Stimulated activated naive CD8-positive, alpha-beta T cell treated with anti-CD3 and anti-CD28 coated beads, Interleukin-15, amount 100 ng/mL, for 72 hours (primary cell): Measurements from ENCODE around the gene CEP112.
A peak's percentile ranks its signal among the peaks of the same experiment; 100 is the strongest.

ENCODE experiments used
- ATAC-seq: fragments of 150-1000 bp; cut with Tn5 transposase; 2 replicates; pipeline ENCODE4 v1.10.0; 2021; ENCODE audit warnings: mild to moderate bottlenecking, moderate library complexity
- DNase-seq, 2 donors: peaks; one replicate each; pipeline ENCODE4 v3.0.0; 2021 to 2022
- H3K27ac Mint-ChIP-seq, 2 donors: one replicate each; pipeline ENCODE4 v1.8.0; 2022; ENCODE audit warnings: mild to moderate bottlenecking in 2 of 2, mixed read lengths in 2 of 2, moderate library complexity in 2 of 2
- H3K27me3 Mint-ChIP-seq: one replicate; pipeline ENCODE4 v1.8.0; 2022; ENCODE audit warnings: mixed read lengths
- H3K4me1 Mint-ChIP-seq: one replicate; pipeline ENCODE4 v1.8.0; 2022; ENCODE audit warnings: mild to moderate bottlenecking, mixed read lengths
- H3K4me3 Mint-ChIP-seq, 2 donors: one replicate each; pipeline ENCODE4 v1.8.0; 2022; ENCODE audit warnings: mild to moderate bottlenecking in 2 of 2, mixed read lengths in 2 of 2, moderate library complexity in 1 of 2
- H3K9me3 Mint-ChIP-seq, 2 donors: one replicate each; pipeline ENCODE4 v1.8.0; 2022; ENCODE audit warnings: mixed read lengths in 2 of 2

CEP112 gene

GRCh38 chr17:65627891-65628643 is 563.9 kb downstream of the CEP112 start:
- Mint-ChIP-seq H3K4me1 (no peaks in the 10 kb centered on the region), H3K4me3 (no peak overlapping the region), H3K27ac (no peak overlapping the region), H3K27me3 (no peaks in the 10 kb centered on the region), H3K9me3 (no peaks in the 10 kb centered on the region)
- DNase-seq (no peak), ATAC-seq (no peak)

- Mint-ChIP-seq H3K4me1 (no peaks in the 10 kb centered on the region), H3K27me3 (no peaks in the 10 kb centered on the region), H3K4me3 (no peak overlapping the region), H3K27ac (no peak overlapping the region), H3K9me3 (no peaks in the 10 kb centered on the region)
- DNase-seq (no peak), ATAC-seq (no peak)
These were observed 564.8 kb downstream of the CEP112 start for GRCh38 chr17:65627108-65627507.

GRCh38 chr17:65626451-65626850 is 565.5 kb downstream of the CEP112 start:
- H3K27me3 Mint-ChIP-seq: no peaks in the 10 kb centered on the region
- H3K9me3 Mint-ChIP-seq: no peaks in the 10 kb centered on the region
- no peak for ATAC-seq
- H3K4me1 Mint-ChIP-seq: no peaks in the 10 kb centered on the region
- DNase-seq: no peak
- H3K4me3 Mint-ChIP-seq: no peak overlapping the region
- no peak overlapping the region for H3K27ac Mint-ChIP-seq

GRCh38 chr17:65618516-65618915 is 573.4 kb downstream of the CEP112 start:
- ATAC-seq (no peak), DNase-seq (no peak)
- Mint-ChIP-seq H3K27me3 (no peaks in the 10 kb centered on the region), H3K4me1 (no peaks in the 10 kb centered on the region), H3K9me3 (no peaks in the 10 kb centered on the region), H3K4me3 (no peak overlapping the region), H3K27ac (peak overlapping the region in 1 of 2 donors; percentile 77)

GRCh38 chr17:65617496-65617895 is 574.4 kb downstream of the CEP112 start:
- H3K9me3 Mint-ChIP-seq: no peaks in the 10 kb centered on the region
- no peaks in the 10 kb centered on the region for H3K27me3 Mint-ChIP-seq
- no peak for DNase-seq
- no peak overlapping the region for H3K27ac Mint-ChIP-seq
- no peaks in the 10 kb centered on the region for H3K4me1 Mint-ChIP-seq
- no peak overlapping the region for H3K4me3 Mint-ChIP-seq
- ATAC-seq: no peak

GRCh38 chr17:65609749-65610148 is 582.2 kb downstream of the CEP112 start:
- ATAC-seq (no peak), DNase-seq (no peak)
- Mint-ChIP-seq H3K4me1 (peaks cover 5% of the 10 kb centered on the region), H3K4me3 (no peak overlapping the region), H3K9me3 (no peaks in the 10 kb centered on the region), H3K27ac (no peak overlapping the region), H3K27me3 (no peaks in the 10 kb centered on the region)

GRCh38 chr17:65609286-65609685 is 582.6 kb downstream of the CEP112 start:
- Mint-ChIP-seq H3K9me3 (no peaks in the 10 kb centered on the region), H3K27ac (no peak overlapping the region), H3K4me3 (no peak overlapping the region), H3K27me3 (no peaks in the 10 kb centered on the region), H3K4me1 (peaks cover 5% of the 10 kb centered on the region)
- DNase-seq: no peak
- no peak for ATAC-seq

GRCh38 chr17:65604070-65604469 is 587.9 kb downstream of the CEP112 start:
- H3K4me1 Mint-ChIP-seq: peaks cover 5% of the 10 kb centered on the region
- no peak overlapping the region for H3K4me3 Mint-ChIP-seq
- DNase-seq (no peak), ATAC-seq (no peak)
- no peak overlapping the region for H3K27ac Mint-ChIP-seq
- H3K27me3 Mint-ChIP-seq: no peaks in the 10 kb centered on the region
- H3K9me3 Mint-ChIP-seq: no peaks in the 10 kb centered on the region

- no peak for DNase-seq
- H3K27me3 Mint-ChIP-seq: no peaks in the 10 kb centered on the region
- no peak overlapping the region for H3K4me3 Mint-ChIP-seq
- H3K4me1 Mint-ChIP-seq: peaks cover 4% of the 10 kb centered on the region
- H3K27ac Mint-ChIP-seq: no peak overlapping the region
- H3K9me3 Mint-ChIP-seq: no peaks in the 10 kb centered on the region
- ATAC-seq: peak; percentile 69
These were observed 590.1 kb downstream of the CEP112 start for GRCh38 chr17:65601881-65602280.

GRCh38 chr17:65601145-65601544 is 590.8 kb downstream of the CEP112 start:
- H3K4me3 Mint-ChIP-seq: no peak overlapping the region
- no peaks in the 10 kb centered on the region for H3K9me3 Mint-ChIP-seq
- ATAC-seq (no peak), DNase-seq (no peak)
- no peaks in the 10 kb centered on the region for H3K4me1 Mint-ChIP-seq
- no peaks in the 10 kb centered on the region for H3K27me3 Mint-ChIP-seq
- H3K27ac Mint-ChIP-seq: no peak overlapping the region

- H3K27me3 Mint-ChIP-seq: no peaks in the 10 kb centered on the region
- no peaks in the 10 kb centered on the region for H3K9me3 Mint-ChIP-seq
These were observed 591.4 kb downstream of the CEP112 start for GRCh38 chr17:65600518-65600917.

GRCh38 chr17:65599650-65600049 is 592.3 kb downstream of the CEP112 start:
- Mint-ChIP-seq H3K4me1 (peaks cover 8% of the 10 kb centered on the region), H3K27ac (no peak overlapping the region), H3K9me3 (no peaks in the 10 kb centered on the region), H3K4me3 (no peak overlapping the region), H3K27me3 (no peaks in the 10 kb centered on the region)
- no peak for ATAC-seq
- DNase-seq: no peak

More at GRCh38 chr17:65600518-65600917, 591.4 kb downstream of the CEP112 start:
- no peak for ATAC-seq
- H3K4me1 Mint-ChIP-seq: no peaks in the 10 kb centered on the region
- DNase-seq: no peak
- H3K27ac Mint-ChIP-seq: no peak overlapping the region
- H3K4me3 Mint-ChIP-seq: no peak overlapping the region

- peaks cover 17% of the 10 kb centered on the region for H3K4me1 Mint-ChIP-seq
- no peak overlapping the region for H3K4me3 Mint-ChIP-seq
- DNase-seq (no peak), ATAC-seq (no peak)
- H3K27me3 Mint-ChIP-seq: peaks cover 6% of the 10 kb centered on the region
- no peak overlapping the region for H3K27ac Mint-ChIP-seq
- no peaks in the 10 kb centered on the region for H3K9me3 Mint-ChIP-seq
These were observed 593.2 kb downstream of the CEP112 start for GRCh38 chr17:65598746-65599145.

GRCh38 chr17:65595071-65595656 is 596.8 kb downstream of the CEP112 start:
- H3K4me3 Mint-ChIP-seq: peak overlapping the region; percentile 33 to 80
- peaks cover 31% of the 10 kb centered on the region for H3K4me1 Mint-ChIP-seq
- H3K27me3 Mint-ChIP-seq: peaks cover 8% of the 10 kb centered on the region
- no peaks in the 10 kb centered on the region for H3K9me3 Mint-ChIP-seq
- DNase-seq (no peak), ATAC-seq (no peak)
- peak overlapping the region; percentile 59 to 78 for H3K27ac Mint-ChIP-seq

- Mint-ChIP-seq H3K4me3 (peak overlapping the region; percentile 80 to 88), H3K4me1 (peaks cover 32% of the 10 kb centered on the region), H3K27ac (peak overlapping the region in 1 of 2 donors; percentile 89), H3K27me3 (peaks cover 8% of the 10 kb centered on the region), H3K9me3 (no peaks in the 10 kb centered on the region)
- ATAC-seq: peak; percentile 68
- no peak for DNase-seq
These were observed 597.8 kb downstream of the CEP112 start for GRCh38 chr17:65593855-65594845.
